Ishikawa (cell line): ENCODE results near the gene GMEB2.
"Not testable (repeated sequence)": the region's sequence is repeated elsewhere in the genome, so short reads cannot be mapped to it uniquely, and the experiment has no call there.

Experiments used
- CREB1 ChIP-seq: IDR thresholded peaks from 2 replicates; pipeline ENCODE4 v1.6.1; 2012; ENCODE audit warnings: low read depth
- EGR1 ChIP-seq: IDR thresholded peaks from 2 replicates; pipeline ENCODE4 v1.6.1; 2012
- EP300 ChIP-seq: IDR thresholded peaks from 2 replicates; pipeline ENCODE4 v1.6.1; 2012; ENCODE audit warnings: borderline replicate concordance
- FOXM1 ChIP-seq: IDR thresholded peaks from 2 replicates; pipeline ENCODE4 v1.6.1; 2012; ENCODE audit warnings: low read depth, borderline replicate concordance
- RAD21 ChIP-seq: IDR thresholded peaks from 2 replicates; pipeline ENCODE4 v1.6.1; 2012; ENCODE audit warnings: low read depth
- REST ChIP-seq: IDR thresholded peaks from 2 replicates; pipeline ENCODE4 v1.6.1; 2012; ENCODE audit warnings: low read depth, mild to moderate bottlenecking
- TAF1 ChIP-seq: IDR thresholded peaks from 2 replicates; pipeline ENCODE4 v1.6.1; 2012; ENCODE audit warnings: low read depth, mild to moderate bottlenecking
- TCF12 ChIP-seq: IDR thresholded peaks from 2 replicates; pipeline ENCODE4 v1.6.1; 2012; ENCODE audit warnings: low read depth
- USF1 ChIP-seq: IDR thresholded peaks from 2 replicates; pipeline ENCODE4 v1.6.1; 2012
- YY1 ChIP-seq: IDR thresholded peaks from 2 replicates; pipeline ENCODE4 v1.6.1; 2012; ENCODE audit warnings: low read depth
- ZBTB7A ChIP-seq: IDR thresholded peaks from 2 replicates; pipeline ENCODE4 v1.6.1; 2012; ENCODE audit warnings: low read depth

GRCh38 chr20:63631426-63631825 is 4.5 kb upstream of the GMEB2 start:
- not testable (repeated sequence) for TF ChIP-seq ZBTB7A, EP300, RAD21, TAF1, USF1, YY1, EGR1, FOXM1, TCF12, REST, CREB1
